HG03439 (cell line): Measurements from ENCODE around the gene APH1A.
"Not testable (repeated sequence)": the region's sequence is repeated elsewhere in the genome, so short reads cannot be mapped to it uniquely, and the experiment has no call there.

Experiments used
- ATAC-seq: cut with Tn5 transposase; IDR thresholded peaks from one replicate; pipeline ENCODE4 v1.9.1; 2021; ENCODE audit warnings: mild to moderate bottlenecking, moderate library complexity; ENCODE audit not compliant: unreplicated experiment

APH1A gene

DNA sequence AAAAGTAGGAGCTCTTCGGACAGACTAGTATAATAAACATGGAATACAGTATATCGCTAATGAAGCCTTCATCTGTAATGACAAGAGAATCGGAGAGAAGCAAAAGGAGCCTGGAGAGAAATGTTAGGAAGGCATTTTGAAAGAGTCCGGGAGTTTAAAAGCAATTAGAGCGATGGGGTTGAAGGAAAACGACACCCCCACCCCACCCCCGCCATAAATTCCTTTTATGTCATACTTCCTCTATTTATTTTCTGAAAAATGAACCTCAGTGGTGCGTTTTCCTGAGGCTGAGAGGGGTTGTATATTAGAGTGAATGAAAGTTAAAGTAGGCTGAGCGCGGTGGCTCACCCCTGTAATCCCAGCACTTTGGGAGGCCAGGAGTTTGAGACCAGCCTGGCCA is 635 bp upstream of the APH1A start:
- ATAC-seq = no peak

DNA sequence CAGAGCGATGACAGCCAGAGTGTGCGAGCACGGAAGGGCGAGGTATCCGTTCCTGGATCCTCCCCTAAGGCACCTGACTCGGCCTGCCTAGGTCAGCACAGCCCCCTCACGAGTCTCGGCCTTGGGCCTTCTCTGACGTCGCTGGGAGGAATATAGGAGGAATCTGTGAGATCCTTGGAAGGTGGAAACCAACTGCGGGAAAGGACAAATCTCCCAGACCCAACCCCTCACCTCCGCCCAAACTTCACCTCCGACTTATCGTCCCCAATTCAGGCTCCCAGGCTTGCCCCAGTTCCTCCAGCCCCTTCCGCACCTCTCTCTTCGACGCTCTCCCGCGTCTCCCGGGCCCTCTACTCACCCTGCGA is 494 bp downstream of the APH1A start:
- peak; percentile 14 for ATAC-seq

DNA sequence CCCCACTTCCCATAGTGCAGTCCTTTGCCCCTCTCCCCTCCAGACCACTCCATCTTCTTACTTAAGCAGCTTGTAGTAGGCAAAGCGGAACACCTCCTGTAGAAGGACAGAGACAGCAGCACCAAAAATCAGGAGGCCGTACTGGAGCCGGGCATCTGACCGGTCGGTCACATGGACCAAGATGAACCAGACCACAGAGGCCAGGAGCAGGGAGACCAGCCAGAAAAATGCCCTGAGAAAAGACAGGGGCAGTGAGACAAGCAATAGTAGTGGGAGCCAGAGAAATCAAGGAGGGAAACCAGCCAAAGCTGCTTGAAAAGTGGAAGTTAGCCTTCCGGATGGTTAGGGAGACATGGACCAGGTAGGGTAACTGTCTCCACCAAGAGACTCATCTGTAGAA is 920 bp downstream of the APH1A start:
- no peak for ATAC-seq

DNA sequence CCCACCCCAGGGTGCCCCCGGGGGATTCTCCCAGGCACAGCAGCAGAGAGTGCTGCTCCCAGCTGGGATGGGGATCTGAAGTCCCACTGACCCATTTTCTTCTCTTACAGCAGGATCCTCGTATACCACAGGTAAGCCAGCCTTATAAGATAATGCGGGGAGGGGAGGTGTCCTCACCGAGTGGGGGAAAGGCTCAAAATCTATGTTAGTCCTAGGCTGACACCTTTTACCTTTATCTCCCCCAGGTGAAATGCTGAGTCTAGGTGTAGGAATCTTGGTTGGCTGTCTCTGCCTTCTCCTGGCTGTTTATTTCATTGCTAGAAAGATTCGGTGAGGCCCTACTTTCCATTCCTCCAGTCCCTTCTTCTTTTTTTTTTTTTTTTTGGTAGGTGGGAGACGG is 5.3 kb downstream of the APH1A start:
- ATAC-seq = no peak

DNA sequence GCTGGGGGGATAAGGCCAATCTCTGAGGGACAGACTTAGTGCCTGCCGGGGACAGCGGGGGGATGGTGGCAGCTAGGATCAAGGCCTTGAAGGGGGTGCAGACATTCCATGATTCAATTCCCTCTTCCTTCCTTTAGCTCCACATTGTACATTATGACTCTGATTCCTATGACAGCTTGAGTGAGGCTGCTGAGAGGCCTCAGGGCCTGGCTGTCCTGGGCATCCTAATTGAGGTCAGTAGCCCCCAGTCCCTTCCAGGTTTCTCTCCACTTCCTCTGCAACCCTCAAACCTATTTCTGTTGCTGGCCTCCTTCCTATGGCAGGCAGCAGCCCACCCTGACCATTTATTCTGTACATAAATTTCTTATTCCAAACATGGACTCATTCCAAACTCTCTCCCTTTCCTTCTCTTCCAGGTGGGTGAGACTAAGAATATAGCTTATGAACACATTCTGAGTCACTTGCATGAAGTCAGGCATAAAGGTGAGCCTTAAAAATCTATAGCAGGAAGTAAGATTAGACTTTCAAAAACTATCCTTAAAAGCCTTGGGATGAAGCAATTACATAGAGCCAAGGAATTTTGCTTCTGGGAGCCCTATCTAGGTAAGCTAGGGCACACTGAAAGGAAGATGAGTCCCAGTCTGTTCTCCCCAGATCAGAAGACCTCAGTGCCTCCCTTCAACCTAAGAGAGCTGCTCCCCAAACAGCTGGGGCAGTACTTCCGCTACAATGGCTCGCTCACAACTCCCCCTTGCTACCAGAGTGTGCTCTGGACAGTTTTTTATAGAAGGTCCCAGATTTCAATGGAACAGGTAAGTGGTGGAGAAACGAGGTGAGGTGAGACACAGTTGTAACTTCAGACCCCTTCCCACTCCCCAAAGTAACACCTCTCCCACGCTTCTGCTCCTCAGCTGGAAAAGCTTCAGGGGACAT is 6.2 kb downstream of the APH1A start:
- no peak for ATAC-seq

DNA sequence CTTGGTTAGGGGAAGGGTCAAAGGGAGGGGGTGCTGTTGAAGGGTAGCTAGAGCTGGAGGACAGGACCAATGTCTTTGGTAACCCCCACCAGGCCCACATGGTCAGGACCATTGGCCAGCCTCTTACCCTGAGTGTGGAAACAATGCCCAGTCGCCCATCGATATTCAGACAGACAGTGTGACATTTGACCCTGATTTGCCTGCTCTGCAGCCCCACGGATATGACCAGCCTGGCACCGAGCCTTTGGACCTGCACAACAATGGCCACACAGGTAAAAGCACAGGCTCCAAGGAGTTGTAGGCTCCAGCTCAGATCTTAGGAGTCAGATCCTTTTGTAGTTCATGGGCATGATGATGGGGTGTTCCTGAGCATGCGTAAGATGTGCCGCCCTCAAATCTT is 7.4 kb downstream of the APH1A start:
- ATAC-seq = no peak

DNA sequence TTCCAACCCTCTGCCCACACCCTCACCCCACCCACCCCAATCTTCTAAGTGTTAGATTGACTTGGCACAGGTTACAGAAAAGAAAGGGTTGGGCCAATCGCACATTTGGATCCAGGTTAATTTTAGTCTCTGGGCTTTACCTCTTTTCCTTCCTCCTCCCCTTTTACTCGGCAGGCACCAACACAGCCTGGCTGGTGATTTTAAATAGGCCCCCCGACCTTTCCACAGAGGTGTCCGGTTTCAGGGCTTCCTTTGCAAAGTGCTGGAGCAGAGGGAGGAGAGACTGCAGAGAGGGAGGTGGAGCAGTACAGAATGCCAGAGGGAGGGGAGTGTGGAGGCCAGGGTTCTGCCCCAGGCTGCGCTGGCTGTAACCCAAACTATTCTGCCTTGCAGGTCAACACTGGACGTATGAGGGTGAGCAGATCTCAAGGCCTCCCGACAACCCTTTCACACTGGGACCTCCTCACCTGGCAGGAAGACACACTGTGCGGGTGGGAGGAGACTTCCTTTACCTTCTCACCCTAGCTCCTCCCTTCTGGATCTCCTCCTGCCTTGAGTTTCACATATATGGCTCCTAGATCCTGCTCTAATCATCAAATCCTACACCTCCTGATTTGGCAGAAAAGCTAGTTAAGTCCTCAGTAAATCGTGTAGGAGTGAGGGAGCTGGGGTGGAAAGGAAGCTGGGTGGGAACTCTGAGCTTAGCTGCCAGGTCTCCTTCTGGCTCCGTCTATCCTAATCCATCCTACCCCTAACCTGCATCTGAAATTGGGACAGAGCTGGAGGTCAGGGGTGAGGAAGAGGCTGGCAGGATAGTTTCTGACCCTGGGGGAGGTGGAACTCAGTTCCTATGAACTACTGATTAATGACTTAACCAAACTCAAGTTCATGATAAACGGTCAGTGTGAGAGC is 8.8 kb downstream of the APH1A start:
- no peak for ATAC-seq

DNA sequence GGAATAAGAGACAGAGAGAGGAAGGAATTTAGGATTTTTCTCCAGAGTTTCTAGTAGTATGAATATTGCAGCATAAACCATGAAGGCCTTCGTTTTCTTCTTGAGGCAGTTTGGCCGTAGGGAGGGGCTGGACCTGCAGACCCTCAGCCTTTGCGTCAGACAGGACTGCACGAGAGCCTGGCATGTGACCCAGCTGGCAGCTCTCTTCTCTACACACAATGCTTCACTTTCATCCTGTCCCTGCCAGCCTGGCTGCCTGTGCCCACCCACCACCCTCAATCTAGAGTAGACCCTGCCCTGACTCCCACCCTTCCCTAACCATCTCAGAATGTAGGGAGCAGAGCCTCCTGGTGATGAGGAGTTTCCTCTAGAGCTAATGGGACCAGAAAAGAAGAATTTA is 9.6 kb downstream of the APH1A start:
- ATAC-seq = no peak

DNA sequence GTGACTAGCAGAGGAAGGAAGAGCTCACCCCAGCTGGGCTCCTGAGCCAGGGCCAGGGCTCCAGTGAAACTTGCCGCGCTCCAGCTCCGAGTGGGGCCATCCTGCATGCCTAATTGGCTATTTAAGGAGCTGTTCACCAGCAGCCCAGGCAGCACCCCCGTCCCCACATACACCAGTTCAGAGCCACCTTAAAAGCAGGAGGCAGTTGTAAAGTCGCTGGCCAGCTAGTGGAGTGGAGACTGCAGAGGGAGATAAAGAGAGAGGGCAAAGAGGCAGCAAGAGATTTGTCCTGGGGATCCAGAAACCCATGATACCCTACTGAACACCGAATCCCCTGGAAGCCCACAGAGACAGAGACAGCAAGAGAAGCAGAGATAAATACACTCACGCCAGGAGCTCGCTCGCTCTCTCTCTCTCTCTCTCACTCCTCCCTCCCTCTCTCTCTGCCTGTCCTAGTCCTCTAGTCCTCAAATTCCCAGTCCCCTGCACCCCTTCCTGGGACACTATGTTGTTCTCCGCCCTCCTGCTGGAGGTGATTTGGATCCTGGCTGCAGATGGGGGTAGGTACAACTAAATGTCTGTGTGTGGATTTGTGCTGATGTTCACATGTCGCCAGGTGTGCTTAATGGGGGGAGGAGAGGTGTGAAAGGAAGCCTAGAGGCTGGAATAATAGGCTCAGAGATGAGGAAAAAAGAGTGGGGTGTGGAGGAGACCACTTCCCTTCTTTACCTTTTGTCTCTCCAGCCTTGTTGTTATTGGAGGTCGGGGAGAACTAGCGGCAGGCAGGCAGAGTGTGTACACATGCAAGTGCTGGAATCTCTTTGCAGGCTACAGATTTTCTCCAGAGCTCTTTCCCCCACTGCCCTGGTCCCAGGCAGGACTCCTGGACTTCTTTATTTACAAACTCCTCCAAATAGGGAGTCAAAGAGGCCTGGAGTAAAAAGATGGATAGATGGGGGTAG is 10.9 kb downstream of the APH1A start, which contains the start of gene CA14:
Gene CA14 (plus strand): TSS at position 151 of the 962 bp plus-strand sequence. CDS start 355 bp downstream, at position 506.
- no peak for ATAC-seq

DNA sequence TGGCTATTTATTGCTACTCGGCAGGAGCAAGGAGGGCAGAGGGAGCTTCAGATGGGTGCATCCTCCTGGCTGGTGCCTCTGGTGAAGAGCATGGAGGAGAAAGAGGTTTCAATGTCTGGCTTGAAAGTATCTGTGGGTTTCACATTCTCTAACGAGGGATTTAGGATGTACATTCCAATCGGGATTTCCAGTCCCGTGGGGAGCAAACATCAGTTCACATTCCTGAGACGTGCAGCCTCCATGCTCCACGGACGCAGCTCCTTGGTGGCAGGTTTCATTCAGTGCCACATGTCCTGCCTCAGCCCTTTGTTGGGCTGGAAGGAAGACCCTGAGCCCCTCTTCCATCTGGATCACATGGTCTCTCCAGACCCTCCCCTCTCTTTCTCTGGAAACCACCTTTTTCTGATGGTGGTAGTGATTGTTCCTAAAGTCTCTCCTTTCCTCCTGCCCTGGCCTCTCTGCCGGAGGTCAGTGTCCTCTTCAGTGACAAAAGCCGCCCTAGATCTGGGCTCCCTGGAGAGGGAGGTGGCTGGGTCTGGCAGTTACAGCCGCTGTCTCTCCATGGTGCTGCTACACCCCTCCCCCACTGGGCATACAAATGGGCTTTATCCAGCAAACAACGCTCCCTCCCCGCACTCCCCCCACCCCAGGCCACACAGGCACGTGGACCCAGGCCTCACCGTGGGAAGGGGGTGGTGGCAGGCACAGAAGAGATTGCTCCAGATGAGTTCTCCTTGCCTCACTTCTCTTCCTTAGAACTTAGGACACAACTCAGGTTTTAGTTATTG is 12.1 kb downstream of the APH1A start:
- no peak for ATAC-seq

DNA sequence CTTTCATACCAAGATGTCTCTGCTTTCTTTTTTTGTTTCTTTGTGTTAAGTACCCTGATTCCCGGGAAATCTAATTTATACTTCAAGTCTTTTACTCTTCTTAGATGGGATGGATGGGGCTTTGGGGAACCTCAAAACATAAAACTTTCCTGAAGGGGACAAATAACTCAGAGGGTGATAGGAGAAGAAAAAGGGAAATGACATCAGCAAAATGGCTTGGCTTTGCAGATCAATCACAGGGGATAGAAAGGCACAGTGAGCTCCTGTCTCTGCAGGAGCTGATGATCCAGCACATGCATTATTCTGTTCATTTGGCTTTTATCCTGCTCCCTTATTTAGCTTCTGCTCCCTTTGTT is 12.6 kb downstream of the APH1A start:
- no peak for ATAC-seq

DNA sequence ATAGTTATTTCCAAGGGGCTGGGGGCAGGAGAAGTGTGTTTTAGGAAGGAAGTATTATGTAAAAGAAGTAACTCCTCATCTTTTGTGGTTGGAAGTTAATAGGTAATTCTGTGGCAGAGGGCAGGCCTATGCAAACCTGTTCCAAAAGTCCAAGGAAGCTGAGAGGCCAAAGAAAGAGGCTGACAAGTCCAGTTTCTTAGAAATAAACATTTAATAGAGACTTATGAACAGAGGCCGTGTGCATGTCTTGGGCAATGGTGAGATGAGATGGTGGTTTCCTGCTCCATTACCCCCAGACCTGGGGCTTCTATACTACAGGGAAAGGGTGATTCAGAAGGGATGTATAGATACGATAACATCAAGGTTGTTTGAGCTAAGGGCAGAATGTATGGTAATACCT is 18.9 kb downstream of the APH1A start:
- no peak for ATAC-seq

DNA sequence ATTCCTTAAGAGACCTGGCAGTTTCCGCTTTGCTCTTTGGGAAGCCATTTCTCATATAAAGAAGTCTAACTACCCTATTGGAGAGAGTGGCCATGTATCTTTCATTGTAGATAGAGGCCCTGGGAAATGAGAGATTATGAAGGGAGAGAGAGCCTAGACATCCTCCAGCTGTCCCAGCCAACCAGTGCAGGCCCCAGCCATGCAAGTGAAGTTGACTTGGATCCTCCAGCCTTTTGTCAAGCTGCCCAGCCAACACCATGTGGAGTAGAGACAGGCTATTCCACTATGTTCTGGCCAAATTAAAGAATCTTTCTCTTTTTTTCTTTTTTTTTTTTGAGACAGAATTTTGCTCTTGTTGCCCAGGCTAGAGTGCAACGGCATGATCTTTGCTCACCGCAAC is 25.8 kb downstream of the APH1A start:
- no peak for ATAC-seq

DNA sequence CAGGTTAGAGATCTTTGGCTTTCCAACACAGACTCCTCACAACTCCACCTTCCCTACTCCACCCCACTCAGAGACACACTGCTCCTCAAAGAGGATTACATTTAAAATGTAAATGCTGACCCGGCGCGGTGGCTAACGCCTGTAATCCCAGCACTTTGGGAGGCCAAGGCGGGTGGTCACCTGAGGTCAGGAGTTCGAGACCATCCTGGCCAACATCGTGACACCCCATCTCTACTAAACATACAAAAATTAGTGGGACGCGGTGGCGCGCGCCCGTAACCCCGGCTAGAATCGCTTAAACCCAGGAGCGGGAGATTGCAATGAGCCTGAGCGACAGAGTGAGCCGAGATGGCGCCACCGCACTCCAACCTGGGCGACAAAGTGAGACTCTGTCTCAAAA is 31.1 kb downstream of the APH1A start:
- ATAC-seq = no peak

DNA sequence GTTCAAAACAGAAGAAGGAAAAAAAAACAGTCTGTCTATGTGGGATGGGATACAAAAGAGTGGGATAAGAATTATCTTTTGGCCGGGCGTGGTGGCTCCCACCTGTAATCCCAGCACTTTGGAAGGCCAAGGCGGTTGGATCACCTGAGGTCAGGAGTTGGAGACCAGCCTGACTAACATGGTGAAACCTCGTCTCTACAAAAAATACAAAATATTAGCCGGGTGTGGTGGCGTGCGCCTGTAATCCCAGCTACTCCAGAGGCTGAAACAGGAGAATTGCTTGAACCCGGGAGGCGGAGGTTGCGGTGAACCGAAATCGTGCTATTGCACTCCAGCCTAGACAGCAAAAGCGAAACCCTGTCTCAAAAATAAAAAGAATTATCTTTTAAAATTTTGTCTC is 31.6 kb downstream of the APH1A start:
- ATAC-seq = not testable (repeated sequence)

DNA sequence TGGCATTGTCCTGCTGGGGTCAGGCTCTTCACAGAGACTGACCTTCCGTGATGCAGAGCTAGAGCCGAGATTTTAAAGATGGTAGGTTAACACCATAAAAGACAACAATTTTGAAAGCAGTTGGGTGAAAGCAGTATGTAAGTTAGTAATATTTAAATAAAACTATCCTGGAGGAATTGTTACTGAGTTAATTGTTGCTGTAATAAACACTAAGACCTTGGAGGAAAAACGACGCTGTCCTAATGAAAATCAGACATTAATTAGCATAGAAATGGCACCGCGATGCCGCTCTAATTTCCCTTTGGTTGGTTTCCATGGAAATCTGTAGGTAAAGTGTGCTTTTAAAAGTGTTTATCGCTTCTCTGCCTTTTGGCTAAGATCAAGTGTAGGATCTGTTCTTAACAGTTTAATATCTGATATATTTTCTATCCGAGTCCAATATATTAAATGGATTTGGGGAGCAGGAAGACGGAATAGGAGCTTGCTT is 32.2 kb downstream of the APH1A start:
- ATAC-seq = no peak

DNA sequence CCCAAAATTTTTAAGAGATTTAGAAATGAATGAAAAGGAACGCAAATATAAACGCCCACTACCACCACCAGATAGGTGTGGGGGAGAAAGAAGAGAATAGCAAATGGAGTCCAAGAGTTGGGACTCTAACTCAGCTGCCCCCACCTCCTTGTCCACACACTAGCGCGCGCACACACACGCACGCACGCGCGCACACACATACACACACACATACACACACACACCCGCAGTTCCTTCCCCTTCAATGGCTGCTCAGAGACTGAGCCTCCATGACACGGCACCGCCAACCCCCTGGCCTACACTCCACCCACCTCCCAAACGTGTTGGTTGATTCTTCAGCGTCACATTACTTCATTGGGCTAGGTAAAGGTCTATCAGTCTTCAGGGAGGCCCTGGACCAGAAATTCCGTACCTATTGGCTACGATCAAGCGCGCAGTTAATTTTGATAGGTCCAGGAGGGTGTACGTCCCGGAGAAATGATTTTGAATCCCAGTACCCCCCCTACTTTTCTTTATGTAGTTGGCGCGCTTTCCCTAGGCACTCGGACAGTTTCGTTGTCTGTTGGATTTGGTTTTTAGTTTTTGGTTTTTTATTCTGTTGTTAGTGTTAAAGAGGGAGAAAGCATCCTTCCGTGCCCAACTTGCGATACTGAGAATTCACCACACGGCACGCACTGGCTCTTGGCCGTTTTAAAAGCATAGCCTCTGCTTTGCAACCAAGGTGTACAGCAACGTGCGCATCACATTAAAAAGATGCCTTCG is 32.8 kb downstream of the APH1A start, which contains the start of gene ANP32E:
Gene ANP32E (minus strand): TSS at position 261 of the 762 bp plus-strand sequence. CDS start 326 bp downstream, outside the sequence.
- ATAC-seq = peak; percentile 85

DNA sequence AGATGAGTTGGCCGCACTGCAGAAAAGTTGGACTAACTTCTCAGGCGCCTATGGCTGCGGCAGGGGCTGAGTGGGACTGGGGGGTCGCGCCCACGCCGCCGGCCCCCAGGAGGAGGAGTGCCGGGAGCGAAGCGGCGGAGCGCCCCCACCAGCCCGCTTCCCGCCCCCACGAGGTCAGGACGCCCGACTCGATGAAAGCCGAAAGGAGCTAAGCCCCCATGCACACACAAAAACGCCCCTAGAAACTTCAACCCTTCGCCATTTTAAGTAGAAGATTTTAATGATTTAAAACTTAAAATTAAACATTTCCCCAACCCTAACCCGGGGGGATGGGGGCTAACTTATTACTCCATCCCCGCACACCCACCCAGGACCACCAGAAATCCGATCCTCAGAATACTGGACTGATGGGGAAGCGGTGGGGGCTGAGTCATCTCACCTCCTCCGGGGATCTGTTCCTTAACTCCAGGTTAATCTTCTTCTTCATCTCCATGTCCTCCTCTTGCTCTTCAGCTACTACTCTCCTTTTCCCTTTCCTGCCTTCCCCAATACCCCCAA is 33.4 kb downstream of the APH1A start:
- ATAC-seq = peak; percentile 1
